ENCODE data around the gene CYP3A4. TPM values are rescaled to one million over a fixed set of nuclear protein-coding genes. Genes with fewer than 3 reads are reported as not detected.

CYP3A4 gene
- total and polyA plus RNA-seq, 2 of the 8 experiments (the other 6 are each of a cell fraction or from before 2014, with no cell fraction given) = not detected

GRCh38 chr7:99748846-99749579 is 35.0 kb downstream of the CYP3A4 start:
- Histone ChIP-seq H4K20me1 (replicated peaks in 1 of 2; ENCODE audit: control insufficient read depth in 1 of 2, insufficient read depth in 2 of 2, low read length in 2 of 2) (no peaks in the 10 kb centered on the region), H3K36me3 (ENCODE audit: control insufficient read depth in 2 of 4, insufficient read depth in 4 of 4, low read length in 3 of 4) (no peaks in the 10 kb centered on the region), H2AK5ac (ENCODE audit: low read depth, low read length) (no peak overlapping the region), H3K14ac (ENCODE audit: insufficient read length) (no peak overlapping the region), H3K79me2 (ENCODE audit: control insufficient read depth in 1 of 2, insufficient read depth in 2 of 2, low read length in 2 of 2) (no peaks in the 10 kb centered on the region), H3K27ac (ENCODE audit: low read depth, low read length) (no peak overlapping the region), H3K9ac (replicated peaks in 1 of 4; ENCODE audit: extremely low read depth in 1 of 4, low read depth in 3 of 4, low read length in 3 of 4) (no peak overlapping the region), H3K4me2 (ENCODE audit: insufficient read depth in 1 of 2, low read depth in 2 of 2, low read length in 2 of 2) (no peak overlapping the region), H3K18ac (ENCODE audit: extremely low read depth, low read length) (no peak overlapping the region), H3K9me3 (ENCODE audit: insufficient read depth in 2 of 2, low read depth in 1 of 2, low read length in 1 of 2) (no peaks in the 10 kb centered on the region), H3K4me1 (replicated peaks in 1 of 4; ENCODE audit: control insufficient read depth in 3 of 4, insufficient read depth in 4 of 4, low read length in 3 of 4) (no peaks in the 10 kb centered on the region), H3K27me3 (replicated peaks in 1 of 4; ENCODE audit: control insufficient read depth in 3 of 4, extremely low read depth in 1 of 4, insufficient read depth in 3 of 4, low read length in 3 of 4) (no peaks in the 10 kb centered on the region), H3K23me2 (ENCODE audit: low read depth, low read length) (no peaks in the 10 kb centered on the region), H2BK20ac (ENCODE audit: low read length) (no peak overlapping the region), H2BK5ac (ENCODE audit: low read depth, low read length) (no peak overlapping the region), H2BK12ac (ENCODE audit: low read depth, low read length) (no peak overlapping the region), H3K56ac (replicated peaks; ENCODE audit: insufficient read length, low read depth, low read length) (no peak overlapping the region), H2BK120ac (replicated peaks; ENCODE audit: low read depth, low read length) (no peak overlapping the region), H3K4me3 (ENCODE audit: extremely low read depth in 1 of 4, insufficient read depth in 2 of 4, low read depth in 3 of 4, low read length in 4 of 4) (no peak overlapping the region), H4K91ac (replicated peaks; ENCODE audit: insufficient read length, low read length) (no peak overlapping the region), H2BK15ac (ENCODE audit: low read length) (no peak overlapping the region), H4K8ac (ENCODE audit: extremely low read depth, insufficient read depth, low read length) (no peak overlapping the region), H3K79me1 (ENCODE audit: low read depth, low read length) (no peaks in the 10 kb centered on the region), H3K4ac (replicated peaks; ENCODE audit: insufficient read length, low read depth, low read length) (no peak overlapping the region), H4K5ac (ENCODE audit: insufficient read length, low read depth, low read length) (no peak overlapping the region), H2AFZ (ENCODE audit: low read length) (no peak overlapping the region), H3K23ac (ENCODE audit: insufficient read length) (no peak overlapping the region)
- ChIA-PET POLR2A (ENCODE audit: partially characterized antibody) (no interaction called here), CTCF (ENCODE audit: partially characterized antibody) (interaction anchor here (1.5 kb wide), 1 partner anchor 16 kb away, joined by 3 read pairs; no protein-coding TSS in a partner anchor)
- WGBS, 2 experiments (ENCODE audit: extremely low coverage in 1 of 2, insufficient coverage in 1 of 2, insufficient read length in 1 of 2, insufficient replicate concordance in 2 of 2, low coverage in 1 of 2, low lambda C conversion rate in 2 of 2, missing lambda C conversion rate in 1 of 2) = 85% methylated on average over 6 of the region's 6 CpGs; no CpG with 5 or more reads in 1 of the 2 experiments
- no peak for DNase-seq (ENCODE audit: low read depth in 1 of 2, low spot score in 2 of 2)
- TF ChIP-seq RXRA (IDR thresholded peaks at IDR 0.05; ENCODE audit: insufficient read depth, low read depth, low read length) (no peak), USF2 (IDR thresholded peaks at IDR 0.05; ENCODE audit: low read length) (no peak), EP300 (IDR thresholded peaks at IDR 0.05; ENCODE audit: borderline replicate concordance in 1 of 2, low read depth in 2 of 2, low read length in 2 of 2) (no peak), GABPA (IDR thresholded peaks at IDR 0.05; ENCODE audit: borderline replicate concordance, insufficient read depth, low read length) (no peak), KDM4A (IDR thresholded peaks at IDR 0.05; ENCODE audit: low read depth, low read length, severe bottlenecking) (no peak), TEAD4 (IDR thresholded peaks at IDR 0.05; ENCODE audit: low read depth, low read length) (no peak), BCL11A (IDR thresholded peaks at IDR 0.05; ENCODE audit: low read depth in 2 of 2, low read length in 2 of 2) (no peak), CREB1 (IDR thresholded peaks at IDR 0.05) (no peak)
- FAIRE-seq = no peak
